CD4-positive, alpha-beta T cell treated with Interleukin-6 for 4 hours (primary cell): ENCODE results near the gene ATP11C.
"Not testable (repeated sequence)": the region's sequence is repeated elsewhere in the genome, so short reads cannot be mapped to it uniquely, and the experiment has no call there.

Experiments
- DNase-seq: peaks from one replicate; pipeline ENCODE4 v3.0.0-alpha.2; 2020; ENCODE audit warnings: mixed read lengths

The ATP11C gene

DNA sequence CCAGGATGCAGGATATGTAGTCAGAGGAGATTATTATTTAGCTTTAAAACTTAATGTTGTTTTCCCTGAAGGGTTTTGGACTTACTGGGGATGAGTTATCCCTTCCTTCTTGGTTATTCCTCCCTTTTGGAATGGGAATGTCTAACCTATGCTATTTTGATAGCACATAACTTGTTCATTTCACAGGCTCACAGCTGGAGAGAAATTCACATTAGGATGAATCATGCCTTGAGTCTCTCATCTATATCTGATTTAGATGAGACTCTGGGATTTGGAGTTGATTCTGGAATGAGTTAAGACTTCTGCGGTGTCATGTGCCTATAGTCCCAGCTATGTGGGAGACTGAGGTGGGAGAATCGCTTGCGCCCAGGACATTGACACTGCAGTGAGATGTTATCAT lies 81.1 kb downstream of the ATP11C start:
- DNase-seq, result no peak

DNA sequence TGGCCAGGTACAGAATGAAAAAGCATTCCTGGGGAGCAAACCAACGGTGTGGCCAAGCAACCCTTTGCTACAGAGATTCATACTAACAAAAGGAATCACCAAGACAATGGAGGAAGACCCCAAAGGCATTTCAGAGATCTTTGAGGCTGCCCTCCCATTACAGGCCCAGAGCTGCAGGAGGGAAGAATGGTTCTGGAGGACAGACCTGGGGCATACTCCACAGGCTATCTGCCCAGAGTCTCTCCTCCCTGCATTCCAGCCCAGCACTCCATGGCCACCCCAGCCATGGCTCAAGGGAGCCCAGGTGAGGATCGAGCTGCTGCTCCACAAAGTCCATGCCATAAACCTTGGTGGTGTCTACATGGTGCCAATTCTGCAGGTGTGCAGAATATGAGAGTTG lies 81.9 kb downstream of the ATP11C start:
- DNase-seq, result no peak

DNA sequence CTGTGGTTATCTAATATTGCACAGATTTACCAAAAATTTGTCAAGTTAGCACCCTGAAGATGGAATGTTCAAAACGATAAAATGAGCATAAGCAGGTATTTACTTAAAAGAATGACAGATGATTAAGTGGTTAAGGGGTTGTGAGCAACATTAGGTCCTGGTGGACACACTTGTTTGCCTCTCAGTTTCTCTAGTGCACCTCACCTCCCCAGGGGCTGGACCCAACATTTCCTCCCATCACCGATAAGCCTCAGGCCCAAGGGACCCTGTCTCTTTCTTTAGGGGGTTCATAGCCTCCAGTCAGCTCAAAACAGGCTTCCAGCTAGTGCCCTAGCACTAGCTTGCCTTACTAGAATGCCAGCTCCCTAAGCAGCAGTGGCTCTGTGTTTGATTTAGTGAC lies 88.0 kb downstream of the ATP11C start:
- DNase-seq, result no peak

DNA sequence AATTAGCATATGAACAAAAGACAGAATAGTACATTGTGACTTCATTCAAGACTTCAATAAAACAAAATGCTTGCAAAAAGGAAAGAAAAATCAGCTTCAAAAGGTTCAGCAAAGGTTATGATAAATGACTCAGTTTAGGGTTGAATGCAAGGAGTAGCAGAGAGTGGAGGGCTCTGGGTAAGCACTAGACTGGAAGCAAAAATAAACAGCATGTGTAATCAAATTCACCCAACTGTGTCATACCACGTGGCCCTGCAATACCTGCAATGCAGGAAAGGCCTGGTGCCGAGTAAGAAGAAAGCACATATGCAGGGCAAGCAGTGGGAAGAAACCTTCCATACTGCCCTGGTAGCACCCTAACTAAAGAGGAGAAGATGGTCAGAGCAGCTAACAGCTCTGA lies 88.7 kb downstream of the ATP11C start:
- DNase-seq, result no peak

DNA sequence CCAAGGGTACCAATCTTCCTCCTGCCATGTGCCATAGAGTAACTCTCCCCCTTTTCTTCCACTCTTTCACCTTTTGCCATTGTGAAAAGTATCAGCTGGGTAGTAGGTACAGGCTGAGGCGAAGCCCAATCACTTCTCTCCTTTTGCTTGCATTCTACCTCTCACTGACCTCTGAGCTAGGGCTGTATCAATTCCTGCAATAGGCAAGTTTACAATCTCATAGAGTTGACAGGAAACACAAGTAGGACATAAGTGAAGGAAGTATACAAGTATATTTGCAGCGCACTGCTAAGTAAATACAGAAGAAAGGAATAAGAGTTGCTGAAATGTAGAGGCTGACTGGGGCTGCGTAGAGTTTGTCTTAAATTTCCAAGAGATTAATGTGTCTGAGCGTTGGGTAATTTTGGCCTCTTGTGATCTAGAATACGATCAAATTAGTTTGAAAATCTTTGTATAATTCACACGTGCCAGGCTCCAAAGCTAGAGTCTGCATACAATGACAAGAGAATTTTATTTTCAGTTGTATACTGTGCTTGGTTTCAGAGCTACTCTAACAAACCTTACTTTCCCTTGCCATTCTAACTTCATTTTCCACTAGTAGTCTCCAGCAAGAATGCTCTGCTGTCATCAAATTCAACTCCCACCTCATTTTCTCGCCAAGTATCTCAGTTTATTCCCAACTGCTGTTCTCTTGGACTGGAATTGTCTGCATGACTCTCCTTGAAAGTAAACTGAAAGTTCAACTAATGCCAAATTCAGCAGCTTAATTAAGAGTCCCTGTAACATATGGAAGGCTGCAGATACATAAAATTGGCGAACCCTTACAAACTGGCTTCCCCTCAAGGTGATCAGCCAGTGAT lies 90.3 kb downstream of the ATP11C start:
- DNase-seq, result no peak

DNA sequence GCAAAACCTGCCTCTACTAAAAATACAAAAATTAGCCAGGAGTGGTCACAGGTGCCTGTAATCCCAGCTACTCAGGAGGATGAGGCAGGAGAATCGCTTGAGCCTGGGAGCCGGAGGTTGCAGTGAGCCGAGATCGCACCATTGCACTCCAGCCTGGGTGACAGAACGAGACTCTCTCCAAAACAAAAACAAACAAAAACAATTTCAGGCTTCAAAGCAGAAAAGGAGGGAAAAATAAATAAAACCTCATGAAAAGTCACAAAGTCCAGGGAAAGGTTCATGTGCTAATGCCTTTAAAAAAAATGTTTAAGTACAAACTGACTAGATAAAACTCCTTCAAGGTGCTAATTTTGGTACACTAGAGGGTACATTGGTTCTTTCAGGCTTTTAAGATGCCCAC lies 96.5 kb downstream of the ATP11C start:
- not testable (repeated sequence) for DNase-seq

DNA sequence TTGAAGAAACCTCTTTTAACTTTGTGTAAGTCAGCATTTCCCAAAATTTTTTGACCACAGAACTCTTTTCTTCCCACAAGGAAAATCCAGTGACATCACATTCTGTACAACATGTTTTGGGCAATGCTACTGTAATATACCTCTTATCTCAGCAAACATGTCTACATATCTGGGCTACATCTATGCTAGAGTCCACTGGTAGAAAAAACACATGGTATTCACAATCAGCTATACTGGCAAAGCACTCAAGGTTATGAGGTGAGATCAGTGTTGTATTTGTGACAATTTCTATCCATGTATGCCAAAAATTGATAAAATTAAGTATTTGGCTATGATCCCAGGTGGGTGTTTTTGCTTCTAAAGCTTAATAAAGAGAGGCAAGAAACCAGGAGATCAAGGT lies 98.0 kb downstream of the ATP11C start:
- no peak for DNase-seq

DNA sequence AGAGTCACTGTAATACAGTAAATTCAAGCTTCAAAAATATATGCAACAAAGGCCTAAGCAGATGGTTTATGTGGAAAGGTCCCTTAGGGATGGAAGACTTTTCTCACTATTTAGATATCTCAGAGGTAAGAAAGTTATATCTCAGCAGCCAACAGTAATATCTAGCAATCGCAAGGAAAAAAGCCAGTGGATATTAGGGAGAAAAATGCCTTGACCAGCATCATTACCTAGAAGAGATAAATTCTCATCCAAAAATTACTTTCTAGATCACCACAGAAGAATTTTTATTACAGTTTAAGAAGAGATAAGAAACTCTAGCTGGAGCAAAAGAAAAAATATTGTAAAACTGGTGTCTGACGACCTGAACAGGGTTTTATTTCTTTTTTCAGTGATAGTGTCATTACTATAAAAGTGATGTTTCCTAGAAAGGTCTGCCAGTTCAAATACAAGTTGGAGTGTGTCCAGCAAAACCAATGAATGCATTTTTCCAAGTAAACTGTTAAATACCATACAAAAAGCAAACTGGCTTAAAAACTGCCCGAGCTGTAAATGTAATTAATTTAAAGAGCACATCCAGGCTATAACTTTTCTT lies 100.0 kb downstream of the ATP11C start:
- no peak for DNase-seq

DNA sequence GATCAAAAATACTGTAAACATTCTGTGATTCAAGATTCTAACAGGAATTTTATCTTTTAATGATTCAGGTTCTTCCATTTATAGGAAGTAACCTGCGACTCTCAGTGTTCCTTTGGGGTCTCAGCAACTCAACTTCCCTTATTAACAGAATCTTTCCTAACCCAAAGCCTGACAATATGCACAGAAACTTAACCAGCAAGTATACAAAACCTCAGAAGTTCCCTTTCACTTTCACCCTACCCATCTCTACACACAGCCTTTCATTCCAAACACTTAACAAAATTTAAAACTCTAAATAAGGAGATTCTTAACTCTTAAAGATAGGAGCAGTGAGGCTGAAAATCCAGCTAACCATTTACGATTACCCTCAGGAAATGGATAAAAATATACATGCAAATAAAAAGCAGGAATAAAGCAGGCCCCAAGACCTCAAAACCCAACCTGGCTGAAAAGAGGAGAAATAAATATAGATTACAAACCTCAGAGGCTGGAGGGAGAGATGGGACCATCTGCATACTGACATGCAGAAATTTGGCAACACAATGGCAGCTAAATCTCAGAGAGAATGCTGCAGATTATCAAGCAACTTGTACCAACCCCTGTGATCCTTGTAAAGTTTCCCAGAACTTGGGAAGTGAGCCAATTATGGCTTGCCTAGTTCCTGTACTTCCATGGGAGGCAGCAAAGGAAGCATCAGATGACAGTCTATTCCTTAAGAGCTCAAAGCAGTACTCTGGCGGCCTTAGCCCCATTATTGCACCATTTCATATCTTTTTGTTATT lies 101.0 kb downstream of the ATP11C start:
- DNase-seq, result no peak

DNA sequence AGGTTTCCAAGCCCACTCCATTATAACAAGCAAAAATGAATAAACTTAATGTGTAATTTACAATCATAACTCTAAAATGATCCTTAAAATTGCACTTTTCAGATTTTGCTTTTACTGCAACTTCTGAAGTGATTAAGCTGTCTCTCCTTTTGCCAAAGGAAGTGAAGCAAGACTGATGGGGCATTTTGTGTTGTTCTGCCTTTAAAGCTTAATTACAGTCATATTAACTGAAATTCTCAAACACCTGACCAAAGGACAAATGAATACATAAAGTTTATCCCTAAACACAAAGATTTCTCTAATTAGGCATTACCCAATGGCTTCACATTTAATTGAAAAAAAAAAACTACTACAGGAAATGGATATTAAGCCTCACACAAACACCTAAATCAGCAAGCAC lies 101.8 kb downstream of the ATP11C start:
- DNase-seq, result no peak

DNA sequence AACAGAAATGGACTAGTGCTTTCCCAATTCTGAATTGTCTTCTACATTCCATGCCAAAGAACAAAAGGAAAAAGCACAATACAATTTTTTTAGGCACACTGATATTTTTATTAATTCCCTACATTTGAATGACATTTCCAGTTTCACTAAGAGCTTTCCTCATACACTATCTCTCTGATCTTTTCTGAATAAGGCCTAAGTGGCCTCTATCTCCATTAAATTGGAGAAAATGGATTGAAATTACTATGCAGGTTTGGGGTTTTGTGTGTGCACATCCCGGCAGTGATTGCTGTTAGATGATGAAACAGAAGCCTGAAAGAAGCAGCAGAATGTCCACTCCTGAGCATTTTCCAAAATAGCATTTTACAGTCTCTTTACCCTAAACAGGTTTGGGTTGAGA lies 104.0 kb downstream of the ATP11C start:
- DNase-seq, result no peak

DNA sequence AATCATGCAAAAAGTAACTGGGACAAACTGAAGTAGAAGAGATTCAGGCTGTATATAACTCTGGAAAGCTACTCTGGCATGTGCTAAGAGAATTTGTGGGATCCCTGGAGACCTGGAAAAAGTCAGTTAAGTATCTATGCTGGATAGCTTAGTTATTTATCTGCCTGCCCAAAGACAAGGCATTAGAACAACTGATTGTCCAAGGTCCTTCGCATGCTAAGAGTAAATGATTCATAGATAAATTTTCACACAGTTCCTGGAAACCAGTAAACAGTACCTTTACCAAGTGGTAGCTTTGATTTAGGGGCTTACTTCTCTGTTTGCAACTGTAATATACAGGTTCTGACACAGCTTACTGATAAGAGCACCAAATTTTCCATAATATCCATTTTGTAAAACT lies 104.8 kb downstream of the ATP11C start:
- DNase-seq, result no peak

DNA sequence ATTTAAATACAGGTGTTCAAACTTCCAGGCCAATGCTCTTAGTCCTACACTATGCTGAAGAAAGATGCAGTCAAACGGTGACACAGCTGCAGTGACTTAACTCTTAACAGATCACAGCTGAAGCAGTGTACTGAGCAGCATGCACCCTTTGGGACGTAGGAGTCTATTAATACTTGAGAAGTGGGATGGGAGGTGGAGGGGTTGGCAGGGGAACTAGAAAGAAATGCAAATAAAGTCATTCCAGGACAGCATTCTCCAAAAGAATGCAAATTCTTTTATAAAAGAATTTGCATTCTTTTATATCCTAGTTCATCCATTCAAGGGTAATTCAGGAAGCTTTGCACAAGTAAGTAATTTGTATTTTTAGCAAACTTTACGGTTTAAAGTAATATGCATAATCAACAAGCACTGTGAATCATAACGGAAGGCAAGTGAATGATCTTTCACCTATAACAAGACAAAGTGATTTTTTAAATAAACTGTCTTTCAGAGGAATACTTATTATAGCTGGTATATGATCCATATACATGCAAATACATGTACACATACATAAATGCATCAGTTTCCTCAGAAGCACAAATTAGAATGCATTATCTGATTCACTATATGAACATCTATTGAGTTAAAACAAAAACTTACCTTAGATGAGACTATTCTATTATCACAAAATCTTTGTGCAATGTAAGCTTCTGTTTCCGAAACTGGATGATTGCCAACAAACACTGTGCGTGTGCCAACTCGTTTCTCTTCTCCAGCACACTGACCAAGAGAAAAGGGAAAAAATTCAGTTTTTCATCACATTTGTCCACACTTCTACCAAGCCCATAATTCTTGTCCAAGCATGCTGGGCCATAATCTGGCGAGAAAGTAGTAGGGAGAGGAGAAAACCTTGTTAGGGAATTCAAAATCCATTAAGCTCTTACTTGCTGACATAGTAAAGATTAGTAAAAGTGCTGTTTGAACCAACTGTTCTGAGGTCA lies 106.5 kb downstream of the ATP11C start:
- DNase-seq, result no peak

DNA sequence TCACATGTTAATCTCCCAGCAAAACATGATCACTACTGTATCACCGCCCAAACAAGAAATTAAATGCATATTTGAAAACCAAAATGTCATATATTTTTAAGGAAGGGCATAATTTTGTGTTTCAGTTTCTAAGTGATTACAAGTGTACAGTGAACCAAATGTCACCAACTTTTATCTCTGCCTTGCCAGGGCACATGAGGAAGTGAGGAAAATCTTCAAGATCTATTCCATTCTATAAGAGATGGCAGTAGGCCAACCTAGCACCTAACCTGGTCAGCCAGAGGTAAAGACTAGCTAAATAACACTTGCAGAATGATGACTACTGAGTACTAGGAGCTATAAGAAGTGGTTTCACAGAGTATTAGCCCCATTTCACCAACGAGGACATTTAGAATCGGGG lies 107.2 kb downstream of the ATP11C start:
- DNase-seq, result no peak

DNA sequence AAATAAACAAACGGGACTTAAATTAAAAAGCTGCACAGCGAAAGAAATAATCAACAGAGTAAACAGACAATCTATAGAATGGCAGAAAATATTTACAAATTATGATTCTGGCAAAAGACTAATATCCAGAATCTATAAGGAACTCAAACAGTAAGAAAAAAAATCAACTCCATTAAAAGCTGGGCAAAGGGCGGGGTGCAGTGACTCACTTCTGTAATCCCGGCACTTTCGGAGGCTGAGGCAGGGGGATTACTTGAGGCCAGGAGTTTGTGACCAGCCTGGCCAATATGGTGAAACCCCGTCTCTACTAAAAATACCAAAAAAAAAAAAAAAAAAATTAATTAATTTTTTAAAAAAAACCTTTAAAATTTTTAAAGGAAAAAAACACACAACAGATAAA lies 109.0 kb downstream of the ATP11C start:
- DNase-seq, result no peak

DNA sequence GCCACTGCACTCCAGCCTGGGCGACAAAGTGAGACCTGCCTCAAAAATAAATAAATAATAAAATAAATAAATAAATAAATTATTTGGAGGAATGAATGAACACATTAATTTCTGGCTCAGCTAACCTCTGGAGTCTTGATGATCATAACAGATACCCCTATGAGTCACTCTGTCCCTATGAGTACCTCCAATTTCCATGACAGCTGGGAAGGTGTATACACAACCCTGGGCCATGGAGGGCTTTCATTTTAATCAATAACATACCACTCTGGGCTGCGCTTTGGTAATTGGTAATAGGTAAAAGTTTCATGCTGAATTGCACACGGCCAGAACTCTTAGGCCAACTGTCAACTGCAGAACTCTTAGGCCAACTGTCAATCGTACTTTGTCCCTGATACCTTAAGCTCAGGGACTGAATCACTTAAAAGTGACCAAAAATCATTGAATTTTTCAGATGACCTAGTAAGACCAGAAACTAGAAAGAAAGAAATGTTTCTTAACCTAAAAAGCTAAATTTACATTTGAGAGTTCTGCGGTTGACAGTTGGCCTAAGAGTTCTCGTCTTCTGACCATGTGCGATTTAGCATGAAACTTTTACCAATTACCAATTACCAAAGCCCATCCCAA lies 112.4 kb downstream of the ATP11C start:
- no peak for DNase-seq

DNA sequence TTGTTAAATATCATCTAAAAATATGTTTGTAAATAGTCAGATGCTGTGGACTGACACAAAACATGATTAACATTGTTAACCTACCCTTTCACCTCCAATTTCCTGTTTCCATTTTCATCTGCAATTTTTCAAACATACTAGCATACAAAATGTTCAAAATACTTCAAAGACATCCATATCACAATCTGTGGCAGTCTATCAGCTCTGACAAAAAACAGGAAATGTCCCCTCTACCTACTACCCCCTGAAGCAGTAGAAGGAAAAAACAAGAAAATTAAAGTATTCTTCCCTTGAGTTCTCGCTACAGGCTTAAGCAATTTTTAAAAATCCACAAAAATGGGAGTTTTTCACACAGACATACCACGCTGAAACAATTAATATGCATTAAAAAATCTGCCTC lies 116.6 kb downstream of the ATP11C start:
- DNase-seq, result no peak

DNA sequence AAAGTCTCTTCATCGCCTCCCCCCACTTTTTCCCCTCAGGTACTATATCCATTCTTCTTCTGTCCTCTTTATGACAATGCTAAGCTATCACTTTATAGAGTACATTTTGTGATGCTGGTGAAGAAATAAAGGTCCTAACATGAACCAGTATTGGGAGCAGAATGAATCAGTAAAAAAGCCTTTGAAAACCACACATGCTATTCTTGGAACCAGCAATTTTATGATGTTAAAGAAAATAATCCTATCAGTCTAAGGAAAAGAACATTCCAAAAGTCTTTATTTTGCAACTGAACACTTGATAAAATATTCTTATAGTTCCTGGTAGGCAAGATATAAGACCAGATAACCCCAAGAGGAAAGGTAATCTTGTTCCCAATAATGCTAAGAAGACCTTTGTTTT lies 117.1 kb downstream of the ATP11C start:
- no peak for DNase-seq

DNA sequence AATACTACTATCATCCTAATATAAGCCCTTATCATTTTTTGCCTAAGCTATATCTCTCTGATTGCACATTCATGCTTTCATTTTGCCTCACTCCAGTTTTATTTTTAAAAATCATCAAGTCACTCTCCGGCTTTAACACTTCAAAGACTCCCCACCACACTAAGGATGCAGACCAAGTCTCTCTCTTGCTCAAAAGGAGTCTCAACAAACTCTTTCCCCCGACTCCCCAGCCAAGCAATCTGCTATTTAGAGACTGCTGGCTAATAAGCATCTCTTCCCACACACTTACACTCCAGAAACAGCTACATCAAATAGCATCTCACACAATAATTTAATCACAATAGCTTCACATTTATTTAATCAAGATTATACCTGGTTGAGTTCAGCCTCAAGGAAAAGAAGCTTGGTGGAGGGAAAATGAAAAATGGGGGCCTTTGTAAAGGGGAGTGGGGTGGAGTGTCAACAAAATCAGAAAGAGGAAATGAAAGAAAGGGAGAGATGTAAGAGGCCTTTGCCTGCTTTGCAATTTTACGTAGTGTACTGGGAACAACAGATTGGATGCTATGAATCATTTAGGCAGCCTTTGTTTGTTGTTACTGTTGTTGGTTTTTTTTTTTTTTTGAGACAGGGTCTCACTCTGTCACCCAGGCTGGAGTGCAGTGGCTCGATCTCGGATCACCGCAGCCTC lies 120.8 kb downstream of the ATP11C start:
- DNase-seq, result no peak

DNA sequence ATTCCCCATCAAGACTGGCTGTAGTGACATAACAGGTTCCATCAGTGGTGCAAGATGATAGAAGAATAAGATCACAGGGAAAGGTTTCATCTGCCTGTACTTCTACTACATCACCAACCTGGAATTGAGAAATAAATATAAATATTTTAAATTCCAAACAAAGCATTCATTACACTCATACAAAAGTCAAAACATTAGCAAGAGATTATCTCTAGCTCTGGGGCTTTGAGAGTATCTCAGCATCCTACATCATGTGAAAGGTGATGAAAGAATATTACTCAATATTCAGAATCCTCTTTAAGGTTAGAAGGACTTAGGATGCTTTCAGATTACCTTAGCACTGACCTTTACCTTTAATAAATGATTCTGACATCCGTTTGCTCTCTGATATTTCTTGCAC lies 128.4 kb downstream of the ATP11C start:
- DNase-seq, result no peak

DNA sequence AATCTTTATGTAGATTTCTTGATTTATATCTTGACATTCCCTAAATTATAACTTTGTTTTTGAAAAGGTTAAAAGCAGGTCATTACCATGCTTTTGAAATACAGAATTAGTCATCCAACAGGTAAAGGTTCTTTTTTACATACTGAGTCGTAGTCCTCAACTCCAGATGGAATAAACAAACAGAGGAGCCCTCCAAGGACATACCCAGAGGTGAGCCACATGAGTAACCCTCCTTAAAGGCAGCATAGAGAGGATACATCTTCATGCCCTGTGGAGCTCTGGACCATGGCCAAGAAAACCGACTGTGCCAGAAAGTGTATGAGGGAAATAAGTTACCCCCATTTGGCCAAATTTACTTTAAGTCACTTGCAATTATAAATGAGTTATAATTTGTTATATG lies 129.6 kb downstream of the ATP11C start:
- DNase-seq, result no peak

DNA sequence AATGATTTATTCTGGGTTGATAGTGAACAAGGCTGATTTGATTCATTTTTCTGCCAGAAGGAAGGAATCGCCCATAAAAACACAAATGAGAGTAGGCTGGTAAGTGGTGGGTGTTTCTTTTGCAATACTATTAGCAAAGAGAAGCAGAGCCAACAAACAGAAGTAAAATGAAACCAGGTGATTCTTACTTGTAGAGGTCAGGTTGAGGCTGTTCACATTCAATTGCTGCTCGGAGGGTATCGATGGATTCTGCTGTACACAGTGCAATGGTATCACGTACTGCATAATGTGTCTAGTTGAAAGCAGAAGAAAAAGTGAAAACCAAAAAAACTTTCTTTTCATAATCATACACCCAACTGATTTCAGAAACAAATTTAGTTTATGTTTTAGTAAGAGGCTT lies 130.8 kb downstream of the ATP11C start:
- DNase-seq, result no peak
